Omental fat pad (tissue), 4 donors: ENCODE data around the gene ARMC7. TPM values are rescaled to one million over a fixed set of nuclear protein-coding genes. Genes with fewer than 3 reads are reported as not detected.
A peak's percentile ranks its signal among the peaks of the same experiment; 100 is the strongest.

Source experiments
- ATAC-seq: fragments of 150-250 bp; one replicate; pipeline ENCODE4 v1.9.1; 2016; ENCODE audit warnings: mild to moderate bottlenecking, moderate library complexity; ENCODE audit not compliant: low FRiP score
- DNase-seq: peaks from one replicate; pipeline ENCODE4 v3.0.0-alpha.2; 2019; ENCODE audit warnings: low spot score
- total RNA-seq, 4 donors: library from RNA; depleted of rRNA; stranded (reverse); fragments of >200 nt; gene quantifications; one replicate each; pipeline ENCODE4 v1.1.0, GENCODE V29; 2016
- TF ChIP-seq, protein P1 (sequence below), 3 donors: fragments of 450-650 bp; IDR thresholded peaks; one replicate each; pipeline ENCODE4 v1.5.1; 2016 to 2017; ENCODE audit warnings: antibody characterized with exemption in 3 of 3, mild to moderate bottlenecking in 3 of 3, moderate library complexity in 2 of 3

The ARMC7 gene
- total RNA-seq, 4 donors from 2014 or later = 3.1 to 7.7 (median 4.9) TPM

DNA sequence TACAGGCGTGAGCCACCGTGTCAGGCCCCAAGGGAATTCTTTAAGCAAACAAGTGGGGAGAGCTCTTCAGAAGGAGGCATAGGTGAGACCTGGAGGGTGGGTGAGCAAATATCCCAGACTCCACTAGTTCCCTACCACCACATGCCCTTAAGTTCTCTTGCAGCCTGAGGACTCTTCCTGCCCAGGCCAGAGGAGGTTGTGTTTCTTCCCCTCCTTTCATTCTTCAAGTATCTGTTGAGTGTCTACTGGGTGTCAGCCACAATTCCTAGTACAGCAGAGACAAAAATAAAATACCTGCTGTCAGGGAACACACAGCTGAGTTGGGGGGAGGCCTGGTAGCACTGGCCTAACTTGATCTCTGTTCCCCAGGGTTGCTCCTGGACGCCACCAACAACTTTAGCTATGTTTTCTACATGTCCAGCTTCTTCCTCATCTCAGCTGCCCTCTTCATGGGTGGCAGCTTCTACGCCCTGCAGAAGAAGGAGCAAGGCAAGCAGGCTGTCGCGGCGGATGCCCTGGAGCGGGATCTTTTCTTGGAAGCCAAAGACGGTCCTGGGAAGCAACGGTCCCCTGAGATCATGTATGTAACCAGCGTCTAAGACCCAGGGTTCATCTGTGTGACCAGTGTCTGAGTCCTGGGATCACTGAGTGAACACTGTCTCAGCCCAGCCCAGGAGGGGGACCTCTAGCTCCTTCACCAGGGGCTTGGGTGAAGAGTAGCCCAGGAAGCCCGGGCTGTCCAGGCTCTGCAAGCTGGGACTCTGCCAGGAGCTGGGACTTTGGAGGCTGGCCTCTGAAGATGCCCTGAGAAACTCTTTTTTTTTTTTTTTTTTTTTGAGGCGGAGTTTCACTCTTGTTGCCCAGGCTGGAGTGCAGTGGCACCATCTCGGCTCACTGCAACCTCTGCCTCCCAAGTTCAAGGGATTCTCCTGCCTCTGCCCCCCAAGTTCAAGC, 5.9 kb upstream of the ARMC7 start:
- DNase-seq (no peak), ATAC-seq (no peak)
- TF ChIP-seq, protein P1, sequence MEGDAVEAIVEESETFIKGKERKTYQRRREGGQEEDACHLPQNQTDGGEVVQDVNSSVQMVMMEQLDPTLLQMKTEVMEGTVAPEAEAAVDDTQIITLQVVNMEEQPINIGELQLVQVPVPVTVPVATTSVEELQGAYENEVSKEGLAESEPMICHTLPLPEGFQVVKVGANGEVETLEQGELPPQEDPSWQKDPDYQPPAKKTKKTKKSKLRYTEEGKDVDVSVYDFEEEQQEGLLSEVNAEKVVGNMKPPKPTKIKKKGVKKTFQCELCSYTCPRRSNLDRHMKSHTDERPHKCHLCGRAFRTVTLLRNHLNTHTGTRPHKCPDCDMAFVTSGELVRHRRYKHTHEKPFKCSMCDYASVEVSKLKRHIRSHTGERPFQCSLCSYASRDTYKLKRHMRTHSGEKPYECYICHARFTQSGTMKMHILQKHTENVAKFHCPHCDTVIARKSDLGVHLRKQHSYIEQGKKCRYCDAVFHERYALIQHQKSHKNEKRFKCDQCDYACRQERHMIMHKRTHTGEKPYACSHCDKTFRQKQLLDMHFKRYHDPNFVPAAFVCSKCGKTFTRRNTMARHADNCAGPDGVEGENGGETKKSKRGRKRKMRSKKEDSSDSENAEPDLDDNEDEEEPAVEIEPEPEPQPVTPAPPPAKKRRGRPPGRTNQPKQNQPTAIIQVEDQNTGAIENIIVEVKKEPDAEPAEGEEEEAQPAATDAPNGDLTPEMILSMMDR (IDR thresholded peaks at IDR 0.05) = no peak

DNA sequence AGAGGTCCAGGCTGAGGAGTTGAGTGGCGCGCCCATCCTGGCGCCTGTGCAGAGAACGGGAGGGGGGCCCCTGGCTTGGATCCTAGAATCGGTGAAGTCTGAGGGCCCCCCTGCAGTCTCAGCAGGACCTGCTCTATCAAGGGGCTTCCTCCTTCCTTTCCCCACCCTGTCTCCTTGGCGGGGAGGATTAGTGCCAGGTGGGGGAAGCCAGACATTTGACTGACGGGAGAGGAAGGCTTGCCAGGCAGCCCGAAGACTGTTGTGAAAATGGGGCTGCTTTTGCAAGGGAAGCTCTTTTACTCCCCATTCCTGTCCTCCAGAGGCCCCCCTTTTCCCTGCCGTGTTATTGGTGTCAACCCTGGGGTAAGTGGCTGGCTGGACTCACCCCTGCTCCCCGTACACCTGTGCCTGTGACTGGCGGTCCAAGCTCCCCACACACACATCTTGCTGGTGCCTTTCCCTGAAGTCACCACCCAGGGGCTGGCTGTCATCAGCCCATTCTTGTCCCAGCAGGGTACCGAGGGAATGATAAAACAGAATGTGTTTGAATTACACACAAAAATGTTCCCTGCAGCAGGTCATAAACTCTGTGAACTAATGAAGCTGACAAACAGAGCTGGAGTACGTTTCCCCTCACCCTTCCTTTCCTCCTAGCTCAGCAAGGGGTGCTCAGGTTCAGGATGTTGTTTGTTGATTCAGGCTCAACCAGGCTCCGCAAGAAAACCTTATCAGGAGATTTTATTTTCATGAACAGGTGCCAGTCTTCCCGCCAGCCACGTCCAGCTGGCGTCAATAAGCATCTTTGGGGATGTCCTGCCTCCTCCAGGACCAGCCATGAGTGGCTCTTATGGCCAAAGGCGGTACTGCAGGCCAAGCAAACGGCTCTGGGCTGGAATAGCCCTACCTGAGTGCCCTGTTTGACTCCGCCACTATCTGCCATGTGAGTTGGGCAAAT, 4.4 kb upstream of the ARMC7 start:
- TF ChIP-seq, protein P1 (IDR thresholded peaks at IDR 0.05) = no peak
- DNase-seq = no peak

DNA sequence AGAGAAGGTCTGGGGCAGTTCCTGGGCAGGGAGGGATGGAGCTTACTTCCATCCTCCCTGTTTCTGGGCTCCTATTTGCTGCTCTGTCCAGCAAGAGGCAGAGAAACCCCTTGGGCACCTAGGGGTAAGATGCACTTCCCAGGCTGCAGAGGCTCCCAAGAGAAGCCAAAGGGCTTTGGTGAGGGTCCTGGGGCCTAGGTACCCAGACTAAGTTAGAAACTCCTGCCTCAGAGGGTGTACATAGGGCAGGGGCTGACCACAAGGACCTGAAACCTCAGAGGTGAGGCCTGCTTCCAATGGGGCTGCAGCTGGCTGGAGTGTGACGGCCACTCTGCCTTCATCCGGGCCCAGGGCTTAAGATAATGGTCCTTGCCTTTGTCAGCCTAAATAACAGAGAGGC, 1.6 kb upstream of the ARMC7 start:
- ATAC-seq = no peak
- no peak for DNase-seq
- TF ChIP-seq, protein P1 (IDR thresholded peaks at IDR 0.05) = no peak

More for the DNA sequence above, 4.4 kb upstream of the ARMC7 start:
- peak; percentile 68 for ATAC-seq

DNA sequence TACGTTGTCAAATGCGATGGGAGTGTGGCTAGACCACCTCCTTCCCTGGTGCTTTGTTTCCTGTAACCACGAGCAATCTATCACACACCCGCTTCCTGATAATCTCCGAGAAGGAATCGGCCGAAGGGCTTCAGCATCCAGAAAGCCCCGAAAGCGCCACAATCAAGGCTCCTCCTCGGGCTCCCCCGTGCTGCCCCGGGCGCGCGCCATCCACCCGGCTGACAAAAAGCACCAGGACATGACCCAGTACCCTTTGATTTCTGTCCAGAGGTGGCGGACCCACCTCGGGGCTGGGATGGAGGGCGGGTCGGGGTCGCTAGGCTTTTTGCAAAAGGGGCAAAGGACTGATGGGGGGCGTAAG, 743 bp upstream of the ARMC7 start:
- TF ChIP-seq, protein P1 (IDR thresholded peaks at IDR 0.05) = no peak
- ATAC-seq (no peak), DNase-seq (no peak)

DNA sequence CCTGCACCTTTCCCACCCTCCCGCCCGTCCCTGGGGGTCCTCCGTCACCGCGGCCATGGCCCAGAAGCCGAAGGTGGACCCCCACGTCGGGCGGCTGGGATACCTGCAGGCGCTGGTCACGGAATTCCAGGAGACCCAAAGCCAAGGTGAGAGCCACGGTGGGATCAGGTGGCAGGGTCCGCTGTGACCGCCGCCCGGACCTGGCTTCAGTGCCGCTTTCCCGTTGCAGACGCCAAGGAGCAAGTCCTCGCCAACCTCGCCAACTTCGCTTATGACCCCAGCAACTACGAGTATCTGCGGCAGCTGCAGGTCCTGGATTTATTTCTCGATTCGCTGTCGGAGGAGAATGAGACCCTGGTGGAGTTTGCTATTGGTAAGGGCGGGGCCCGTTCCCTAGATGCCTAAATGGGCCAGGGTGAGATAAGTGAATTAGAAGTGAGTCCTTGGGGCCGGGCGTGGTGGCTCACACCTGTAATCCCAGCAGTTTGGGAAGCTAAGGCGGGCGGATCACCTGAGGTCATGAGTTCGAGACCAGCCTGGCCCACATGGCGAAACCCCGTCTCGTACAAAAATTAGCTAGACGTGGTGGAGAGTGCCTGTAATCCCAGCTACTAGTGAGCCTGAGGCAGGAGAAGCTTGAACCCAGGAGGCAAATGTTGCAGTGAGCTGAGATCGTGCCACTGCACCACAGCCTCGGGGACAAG, 617 bp downstream of the ARMC7 start:
- no peak for ATAC-seq
- TF ChIP-seq, protein P1 (IDR thresholded peaks at IDR 0.05) = no peak

DNA sequence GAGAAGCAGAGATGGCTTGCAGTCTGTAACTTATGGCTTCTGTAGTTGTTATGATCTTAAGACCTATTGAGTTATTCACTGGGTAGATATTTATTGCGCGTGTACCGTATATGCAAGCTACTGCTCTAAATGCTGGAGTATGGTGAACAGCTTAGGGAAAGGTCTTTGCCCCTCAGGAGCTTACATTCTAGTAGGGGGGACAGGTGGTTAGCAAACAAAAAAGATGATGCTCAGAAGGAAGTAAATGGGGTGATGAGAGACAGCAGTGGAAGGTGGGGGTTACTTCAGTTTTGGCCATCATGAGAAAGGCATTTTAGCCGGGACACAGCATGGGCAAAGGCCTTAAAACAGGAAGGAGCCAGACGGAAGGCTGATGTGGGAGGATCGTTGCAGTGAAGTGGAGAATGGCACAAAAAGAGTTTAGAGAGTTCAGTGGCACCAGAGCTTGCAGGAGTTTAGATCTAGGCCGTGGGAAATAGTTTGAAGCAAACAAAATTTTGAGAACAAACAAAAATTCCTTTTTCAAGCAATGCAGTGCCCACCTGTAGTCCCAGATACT, 2.1 kb downstream of the ARMC7 start:
- TF ChIP-seq, protein P1 (IDR thresholded peaks at IDR 0.05) = no peak
- ATAC-seq (no peak), DNase-seq (no peak)

More for the DNA sequence above, 617 bp downstream of the ARMC7 start:
- DNase-seq = no peak
